Lower leg skin (tissue), 4 donors: ENCODE results near the gene SORL1. TPM values are rescaled to one million over a fixed set of nuclear protein-coding genes. Genes with fewer than 3 reads are reported as not detected.

Source experiments
- DNase-seq, 2 donors: peaks; one replicate each; pipeline ENCODE4 v3.0.0-alpha.2; 2019; ENCODE audit warnings: low spot score in 2 of 2
- H3K4me3 ChIP-seq: fragments of 200-600 bp; sonication (generic); 2 replicates; pipeline ENCODE4 v1.5.1; 2017; ENCODE audit warnings: mild to moderate bottlenecking, low read depth; ENCODE audit not compliant: poor library complexity, severe bottlenecking
- POLR2A ChIP-seq, 2 donors: fragments of 450-650 bp; IDR thresholded peaks; one replicate each; pipeline ENCODE4 v1.6.1; 2016 to 2017; ENCODE audit warnings: antibody characterized with exemption in 2 of 2, mild to moderate bottlenecking in 1 of 2, moderate library complexity in 1 of 2
- whole genome bisulfite sequencing, 2 donors: methylation state at CpG; one replicate each; pipeline ENCODE4 v1.1.5; 2018; 5-methylcytosine and 5-hydroxymethylcytosine counted together
- intact Hi-C: fragments of 100-400 bp; cut with DNase I; formaldehyde crosslinking; loops from one replicate; pipeline ENCODE4 v1.15.0; 2023; ENCODE audit warnings: low total_unique reads
- total RNA-seq, 4 donors: library from RNA; depleted of rRNA; stranded (reverse); fragments of >200 nt; gene quantifications; one replicate each; pipeline ENCODE4 v1.1.0, GENCODE V29; 2016
- TF ChIP-seq, protein P1 (sequence below), 3 donors: fragments of 450-650 bp; IDR thresholded peaks; one replicate each; pipeline ENCODE4 v1.5.1; 2016; ENCODE audit warnings: antibody characterized with exemption in 3 of 3, mild to moderate bottlenecking in 3 of 3, moderate library complexity in 2 of 3

The SORL1 gene
- total RNA-seq, 4 donors from 2014 or later = 12.5 to 21.8 (median 14.7) TPM

DNA sequence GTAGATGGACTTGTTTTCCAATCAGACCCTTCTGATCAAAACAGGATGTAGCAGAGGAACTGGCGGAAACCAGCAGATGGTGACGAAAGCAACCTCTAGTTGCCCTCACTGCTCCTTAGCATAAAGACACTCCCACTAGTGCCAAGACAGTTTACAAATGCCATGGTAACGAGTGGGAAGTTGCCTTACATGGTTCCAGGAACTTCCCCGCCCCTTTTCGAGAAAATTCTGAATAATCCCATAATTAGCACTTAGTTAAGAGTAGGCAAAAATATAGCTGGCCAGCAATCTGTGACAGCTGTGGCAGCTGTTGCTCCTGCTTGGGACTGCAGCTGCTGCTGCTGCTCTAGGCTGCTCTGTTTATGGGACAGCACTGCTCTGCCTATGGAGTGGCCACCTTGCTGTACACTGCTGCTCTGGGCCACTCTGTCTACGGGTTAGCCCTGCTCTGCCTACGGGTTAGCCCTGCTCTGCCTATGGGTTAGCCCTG, 33.4 kb upstream of the SORL1 start:
- TF ChIP-seq, protein P1, sequence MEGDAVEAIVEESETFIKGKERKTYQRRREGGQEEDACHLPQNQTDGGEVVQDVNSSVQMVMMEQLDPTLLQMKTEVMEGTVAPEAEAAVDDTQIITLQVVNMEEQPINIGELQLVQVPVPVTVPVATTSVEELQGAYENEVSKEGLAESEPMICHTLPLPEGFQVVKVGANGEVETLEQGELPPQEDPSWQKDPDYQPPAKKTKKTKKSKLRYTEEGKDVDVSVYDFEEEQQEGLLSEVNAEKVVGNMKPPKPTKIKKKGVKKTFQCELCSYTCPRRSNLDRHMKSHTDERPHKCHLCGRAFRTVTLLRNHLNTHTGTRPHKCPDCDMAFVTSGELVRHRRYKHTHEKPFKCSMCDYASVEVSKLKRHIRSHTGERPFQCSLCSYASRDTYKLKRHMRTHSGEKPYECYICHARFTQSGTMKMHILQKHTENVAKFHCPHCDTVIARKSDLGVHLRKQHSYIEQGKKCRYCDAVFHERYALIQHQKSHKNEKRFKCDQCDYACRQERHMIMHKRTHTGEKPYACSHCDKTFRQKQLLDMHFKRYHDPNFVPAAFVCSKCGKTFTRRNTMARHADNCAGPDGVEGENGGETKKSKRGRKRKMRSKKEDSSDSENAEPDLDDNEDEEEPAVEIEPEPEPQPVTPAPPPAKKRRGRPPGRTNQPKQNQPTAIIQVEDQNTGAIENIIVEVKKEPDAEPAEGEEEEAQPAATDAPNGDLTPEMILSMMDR (IDR thresholded peaks at IDR 0.05) = no peak
- TF ChIP-seq POLR2A (IDR thresholded peaks at IDR 0.05) = no peak
- peak in 1 of 2 donors; percentile 44 for DNase-seq
- 56 to 65% methylated on average over 7 of the region's 7 CpGs for WGBS, 2 donors
- intact Hi-C loops = no loop called here
- H3K4me3 ChIP-seq = no peak overlapping the region

DNA sequence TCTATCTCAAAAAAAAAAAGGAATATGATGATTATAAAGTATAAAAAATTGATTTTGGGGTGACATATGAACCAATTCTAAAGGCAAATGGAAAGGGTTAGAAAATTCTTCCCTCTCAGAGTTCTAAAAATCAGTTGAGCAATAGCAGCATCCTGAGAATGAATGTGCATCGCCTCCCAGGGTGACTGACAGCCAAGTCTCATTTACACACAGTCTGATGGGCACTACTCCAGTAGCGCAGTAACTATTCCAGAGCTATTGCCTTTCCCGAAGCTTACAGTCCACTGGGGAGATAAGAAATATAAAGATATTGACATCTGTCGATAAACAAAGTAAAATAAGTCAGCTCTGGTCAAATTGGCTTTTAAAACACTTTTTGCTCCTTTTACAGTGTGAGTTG, 32.3 kb upstream of the SORL1 start:
- WGBS, 2 donors = 31 to 37% methylated on average over 4 of the region's 4 CpGs
- TF ChIP-seq POLR2A (IDR thresholded peaks at IDR 0.05) = no peak
- TF ChIP-seq, protein P1 (IDR thresholded peaks at IDR 0.05) = no peak
- intact Hi-C loops = no loop called here

DNA sequence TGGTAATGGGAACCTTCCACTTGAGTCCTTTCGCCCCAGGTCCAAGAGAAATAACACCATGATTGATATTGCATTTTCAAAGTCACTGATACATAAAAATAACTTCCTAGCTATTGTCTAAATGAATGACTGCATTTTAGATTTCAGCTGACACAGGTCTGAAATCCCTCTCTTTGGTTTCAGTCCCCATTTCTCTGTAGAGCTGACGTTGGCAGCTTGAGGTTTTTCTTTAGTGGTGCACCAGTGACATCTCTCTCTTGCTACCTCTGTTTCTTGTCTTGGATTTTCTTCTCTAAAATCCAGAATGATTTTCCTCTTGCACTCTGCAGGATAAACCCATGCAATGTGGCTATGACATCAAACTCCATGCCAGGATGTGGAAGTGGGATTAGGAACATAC, 31.7 kb upstream of the SORL1 start:
- TF ChIP-seq POLR2A (IDR thresholded peaks at IDR 0.05) = no peak
- TF ChIP-seq, protein P1 (IDR thresholded peaks at IDR 0.05) = no peak
- 94 to 95% methylated on average over 2 of the region's 2 CpGs for WGBS, 2 donors
- H3K4me3 ChIP-seq = no peak overlapping the region
- intact Hi-C loops = no loop called here
- no peak for DNase-seq

More for the DNA sequence above, 32.3 kb upstream of the SORL1 start:
- peak in 1 of 2 donors; percentile 30 for DNase-seq
- no peak overlapping the region for H3K4me3 ChIP-seq

DNA sequence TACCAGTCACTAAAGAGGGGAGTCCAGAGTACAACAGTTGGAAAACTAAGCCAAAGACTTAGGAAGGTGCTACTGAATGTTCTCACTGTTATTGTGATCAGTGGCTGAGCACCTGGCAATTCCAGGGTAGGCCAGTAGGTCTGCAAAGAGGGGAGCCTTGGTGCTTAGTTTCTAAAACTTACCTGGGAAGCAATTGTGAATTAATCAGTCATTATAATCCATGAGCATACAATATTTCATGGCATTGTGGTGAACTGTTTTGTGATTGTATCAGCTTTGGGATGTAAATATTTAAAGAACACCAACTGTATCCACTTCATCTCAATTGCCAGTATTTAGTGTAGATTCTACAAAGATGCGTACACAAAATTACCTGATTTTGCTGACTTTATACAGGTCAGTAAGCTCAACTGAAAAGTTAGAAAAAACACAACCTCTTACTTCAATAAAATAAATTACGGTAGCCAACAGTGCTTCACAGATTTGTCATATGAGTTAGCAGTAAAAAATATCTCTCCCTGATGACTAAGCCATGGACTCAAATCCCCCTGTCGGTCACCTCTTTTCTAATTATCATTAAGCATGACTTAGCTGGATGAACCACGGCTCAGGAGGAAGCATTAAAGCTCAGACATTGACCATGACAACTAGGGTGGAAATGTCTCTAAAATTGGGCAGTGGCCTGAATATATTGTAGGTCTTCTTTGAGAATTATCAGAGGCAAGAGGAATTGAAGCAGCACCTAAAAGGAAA, 30.8 kb upstream of the SORL1 start:
- H3K4me3 ChIP-seq = no peak overlapping the region
- intact Hi-C loops = no loop called here
- TF ChIP-seq POLR2A (IDR thresholded peaks at IDR 0.05) = no peak
- TF ChIP-seq, protein P1 (IDR thresholded peaks at IDR 0.05) = no peak
- WGBS, 2 donors = 87 to 88% methylated on average over 4 of the region's 4 CpGs
- no peak for DNase-seq

DNA sequence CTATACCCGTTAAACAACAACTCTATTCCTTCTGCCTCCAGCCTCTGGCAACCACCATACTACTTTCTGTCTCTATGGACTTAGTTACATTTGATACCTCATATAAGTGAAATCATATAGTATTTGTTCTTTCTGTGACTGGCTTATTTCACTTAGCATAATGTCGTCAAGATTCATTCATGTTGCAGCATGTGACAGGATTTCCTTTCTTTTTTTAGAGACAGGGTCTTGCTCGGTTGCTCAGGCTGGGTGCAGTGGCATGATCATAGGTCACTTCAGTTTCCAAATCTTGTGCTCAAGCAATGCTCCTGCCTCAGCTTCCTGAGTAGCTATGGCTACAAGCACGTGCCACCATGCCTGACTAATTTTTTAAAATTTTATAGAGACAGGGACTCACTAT, 29.4 kb upstream of the SORL1 start:
- 45 to 49% methylated on average over 4 of the region's 4 CpGs for WGBS, 2 donors
- intact Hi-C loops = no loop called here
- no peak for TF ChIP-seq POLR2A (IDR thresholded peaks at IDR 0.05)
- no peak overlapping the region for H3K4me3 ChIP-seq
- DNase-seq = no peak

DNA sequence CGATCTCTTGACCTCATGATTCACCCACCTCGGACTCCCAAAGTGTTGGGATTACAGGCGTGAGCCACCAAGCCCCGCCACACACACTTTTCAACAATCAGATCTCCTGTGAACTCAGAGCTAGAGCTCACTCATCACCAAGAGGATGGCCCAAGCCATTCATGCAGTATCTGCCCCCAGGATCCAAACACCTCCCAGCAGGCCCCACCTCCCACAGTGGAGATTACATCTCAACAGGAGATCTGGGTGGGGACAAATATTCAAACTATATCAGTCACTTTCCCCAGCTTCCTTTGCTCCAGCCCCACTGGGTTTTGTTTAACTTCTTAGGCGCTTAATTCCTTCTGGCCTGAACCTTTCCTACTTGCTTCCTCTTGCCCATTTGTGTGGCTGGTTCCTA, 26.3 kb upstream of the SORL1 start:
- 99% methylated on average over 5 of the region's 5 CpGs for WGBS, 2 donors
- intact Hi-C loops = no loop called here
- DNase-seq = no peak
- TF ChIP-seq POLR2A (IDR thresholded peaks at IDR 0.05) = no peak
- TF ChIP-seq, protein P1 (IDR thresholded peaks at IDR 0.05) = no peak
- H3K4me3 ChIP-seq = no peak overlapping the region
